SK-N-SH (cell line): ENCODE results near the gene PLA2G4B.

Source experiments
- CHD2 ChIP-seq: fragments of 150-350 bp; IDR thresholded peaks from 2 replicates; pipeline ENCODE4 v1.6.1; 2018; ENCODE audit warnings: low read length; ENCODE audit not compliant: partially characterized antibody
- CTCF ChIP-seq: fragments of 200-600 bp; sonication (generic); IDR thresholded peaks from 2 replicates; pipeline ENCODE4 v1.6.1; 2017; ENCODE audit warnings: antibody characterized with exemption, mild to moderate bottlenecking, moderate library complexity
- ELF1 ChIP-seq: IDR thresholded peaks from 2 replicates; pipeline ENCODE4 v1.4.0; 2012
- RXRA ChIP-seq: IDR thresholded peaks from 2 replicates; pipeline ENCODE4 v1.4.0; 2012; ENCODE audit warnings: low read depth, mild to moderate bottlenecking, borderline replicate concordance

- TF ChIP-seq RXRA (no peak), CHD2 (no peak), CTCF (no peak), ELF1 (no peak)
Observed at GRCh38 chr15:41896566-41896965, 57.9 kb downstream of the PLA2G4B start.
